ENCODE results near the gene TIE1. TPM values are rescaled to one million over a fixed set of nuclear protein-coding genes. Genes with fewer than 3 reads are reported as not detected.

TIE1 gene
- total RNA-seq, 2 donors from 2014 or later: 5.1 to 7.6 TPM

GRCh38 chr1:43338001-43338400, 37.2 kb downstream of the TIE1 start:
- no peak for DNase-seq
- Histone ChIP-seq H3K9me3 (no peaks in the 10 kb centered on the region), H3K27ac (no peak overlapping the region), H3K4me3 (no peak overlapping the region), H3K9ac (ENCODE audit: low read depth in 2 of 2, low read length in 2 of 2) (no peak overlapping the region), H3K27me3 (no peaks in the 10 kb centered on the region), H3K36me3 (no peaks in the 10 kb centered on the region), H3K4me1 (no peaks in the 10 kb centered on the region)
- intact Hi-C loops (cut with DNase I): no loop called here
- TF ChIP-seq, protein P1, sequence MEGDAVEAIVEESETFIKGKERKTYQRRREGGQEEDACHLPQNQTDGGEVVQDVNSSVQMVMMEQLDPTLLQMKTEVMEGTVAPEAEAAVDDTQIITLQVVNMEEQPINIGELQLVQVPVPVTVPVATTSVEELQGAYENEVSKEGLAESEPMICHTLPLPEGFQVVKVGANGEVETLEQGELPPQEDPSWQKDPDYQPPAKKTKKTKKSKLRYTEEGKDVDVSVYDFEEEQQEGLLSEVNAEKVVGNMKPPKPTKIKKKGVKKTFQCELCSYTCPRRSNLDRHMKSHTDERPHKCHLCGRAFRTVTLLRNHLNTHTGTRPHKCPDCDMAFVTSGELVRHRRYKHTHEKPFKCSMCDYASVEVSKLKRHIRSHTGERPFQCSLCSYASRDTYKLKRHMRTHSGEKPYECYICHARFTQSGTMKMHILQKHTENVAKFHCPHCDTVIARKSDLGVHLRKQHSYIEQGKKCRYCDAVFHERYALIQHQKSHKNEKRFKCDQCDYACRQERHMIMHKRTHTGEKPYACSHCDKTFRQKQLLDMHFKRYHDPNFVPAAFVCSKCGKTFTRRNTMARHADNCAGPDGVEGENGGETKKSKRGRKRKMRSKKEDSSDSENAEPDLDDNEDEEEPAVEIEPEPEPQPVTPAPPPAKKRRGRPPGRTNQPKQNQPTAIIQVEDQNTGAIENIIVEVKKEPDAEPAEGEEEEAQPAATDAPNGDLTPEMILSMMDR (IDR thresholded peaks at IDR 0.05): no peak

- TF ChIP-seq, protein P1 (IDR thresholded peaks at IDR 0.05): no peak
- Histone ChIP-seq H3K4me3 (no peak overlapping the region), H3K9ac (ENCODE audit: low read depth in 2 of 2, low read length in 2 of 2) (no peak overlapping the region), H3K36me3 (no peaks in the 10 kb centered on the region), H3K4me1 (no peaks in the 10 kb centered on the region), H3K9me3 (no peaks in the 10 kb centered on the region), H3K27me3 (no peaks in the 10 kb centered on the region), H3K27ac (no peak overlapping the region)
- no peak for DNase-seq
- intact Hi-C loops (cut with DNase I): no loop called here
Measured at GRCh38 chr1:43339584-43340232, 38.9 kb downstream of the TIE1 start.

GRCh38 chr1:43340559-43340958, 39.8 kb downstream of the TIE1 start:
- H3K9ac ChIP-seq (ENCODE audit: low read depth in 2 of 2, low read length in 2 of 2): no peak overlapping the region
- H3K9me3 ChIP-seq: no peaks in the 10 kb centered on the region
- intact Hi-C loops (cut with DNase I): no loop called here
- no peak overlapping the region for H3K4me3 ChIP-seq
- H3K27ac ChIP-seq: no peak overlapping the region
- H3K27me3 ChIP-seq: no peaks in the 10 kb centered on the region
- DNase-seq: no peak
- TF ChIP-seq, protein P1 (IDR thresholded peaks at IDR 0.05): no peak
- H3K36me3 ChIP-seq: no peaks in the 10 kb centered on the region
- no peaks in the 10 kb centered on the region for H3K4me1 ChIP-seq

- Histone ChIP-seq H3K4me3 (no peak overlapping the region), H3K27ac (no peak overlapping the region), H3K4me1 (no peaks in the 10 kb centered on the region), H3K9ac (ENCODE audit: low read depth in 2 of 2, low read length in 2 of 2) (no peak overlapping the region), H3K27me3 (no peaks in the 10 kb centered on the region), H3K9me3 (no peaks in the 10 kb centered on the region), H3K36me3 (no peaks in the 10 kb centered on the region)
- no peak for DNase-seq
- TF ChIP-seq, protein P1 (IDR thresholded peaks at IDR 0.05): no peak
- intact Hi-C loops (cut with DNase I): no loop called here
Measured at GRCh38 chr1:43344267-43344850, 43.6 kb downstream of the TIE1 start.

DNA sequence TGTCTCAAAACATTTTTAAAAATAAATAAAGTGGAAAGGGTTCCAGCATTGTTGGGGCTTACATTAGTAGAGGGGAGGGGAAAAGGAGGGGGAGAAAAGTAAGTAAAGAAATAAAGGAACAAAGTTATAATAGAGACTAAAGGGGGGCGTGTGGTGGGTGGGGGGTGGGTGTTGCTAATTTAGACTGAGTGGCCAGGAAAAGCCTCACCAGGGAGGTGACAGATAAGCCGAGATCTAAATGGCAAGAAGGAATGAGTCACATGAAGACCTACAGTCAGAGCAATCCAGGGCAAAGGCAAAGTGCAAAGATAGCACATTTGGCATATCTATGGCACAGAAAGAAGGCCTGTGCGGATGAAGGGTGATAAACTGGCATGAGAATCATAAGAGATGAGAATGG, 44.3 kb downstream of the TIE1 start:
- intact Hi-C loops (cut with DNase I): no loop called here

More for the DNA sequence above, 44.3 kb downstream of the TIE1 start:
- Histone ChIP-seq H3K36me3 (no peaks in the 10 kb centered on the region), H3K4me1 (no peaks in the 10 kb centered on the region), H3K4me3 (no peak overlapping the region), H3K27me3 (no peaks in the 10 kb centered on the region), H3K9me3 (no peaks in the 10 kb centered on the region), H3K27ac (no peak overlapping the region), H3K9ac (ENCODE audit: low read depth in 2 of 2, low read length in 2 of 2) (no peak overlapping the region)
- DNase-seq: peak; percentile 42
- TF ChIP-seq, protein P1 (IDR thresholded peaks at IDR 0.05): no peak

Measured in colonic mucosa (tissue), 4 donors.